Activated CD4-positive, alpha-beta T cell treated with anti-CD3 and anti-CD28 coated beads, Interleukin-2, amount 50 U/mL, for 1 hour (primary cell): ENCODE data around the gene KCNQ5.
"Not testable (repeated sequence)": the region's sequence is repeated elsewhere in the genome, so short reads cannot be mapped to it uniquely, and the experiment has no call there.

Source experiments
- DNase-seq: peaks from one replicate; pipeline ENCODE4 v3.0.0-alpha.2; 2020

The KCNQ5 gene

DNA sequence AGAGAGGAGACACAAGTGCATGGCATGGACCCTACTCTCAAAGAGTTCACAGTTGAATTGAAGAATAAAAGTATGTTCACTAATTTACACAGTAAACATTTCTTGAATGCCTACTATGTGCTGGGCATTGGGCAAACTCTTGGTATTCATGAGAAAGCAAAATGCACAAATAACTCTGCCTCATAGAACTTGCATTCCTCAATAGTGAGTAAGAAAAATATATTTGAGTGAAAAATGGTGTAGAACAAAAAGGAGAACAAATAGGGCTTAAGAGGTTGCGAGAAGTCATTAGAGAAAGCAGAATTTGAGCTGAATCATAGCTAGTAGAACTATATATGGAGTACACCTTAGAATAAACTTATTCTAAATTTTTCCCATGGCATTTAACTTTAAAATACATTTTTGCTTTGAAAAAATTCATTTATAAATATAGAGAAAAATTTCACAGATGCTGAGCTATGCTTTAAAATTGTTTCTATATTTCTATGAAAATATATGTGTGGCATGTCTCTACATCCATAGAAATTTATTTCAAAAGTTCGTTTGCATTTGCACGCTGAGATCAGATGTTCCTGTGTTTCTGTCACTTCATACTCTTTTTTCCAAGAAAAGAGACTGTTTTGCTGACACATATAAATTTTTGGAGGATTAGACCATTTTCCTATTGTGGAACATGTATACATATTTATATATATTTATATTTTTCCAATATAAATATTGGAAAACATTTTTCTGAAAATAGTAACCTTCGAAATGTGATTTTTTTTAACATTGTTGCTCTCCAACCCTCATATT, 236.1 kb downstream of the KCNQ5 start:
- DNase-seq: no peak

DNA sequence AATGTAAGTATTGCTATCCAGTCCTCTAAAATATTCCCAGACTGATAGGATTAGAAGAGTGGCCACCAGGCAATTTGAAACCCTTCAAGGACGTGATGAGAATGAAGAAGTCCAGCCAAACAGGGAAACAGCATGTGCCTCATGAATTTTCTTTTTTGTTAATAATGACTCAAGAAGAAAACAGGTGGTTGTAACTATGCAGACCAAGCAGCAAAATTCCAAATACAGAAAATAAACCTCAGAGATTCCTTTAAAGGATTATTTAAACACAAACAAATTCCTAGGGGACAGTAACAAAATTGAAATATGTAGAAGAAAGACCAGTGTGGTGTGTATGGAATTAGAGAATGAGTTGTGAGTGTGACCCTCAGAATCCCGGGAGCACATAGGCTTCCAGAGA, 239.2 kb downstream of the KCNQ5 start:
- no peak for DNase-seq

DNA sequence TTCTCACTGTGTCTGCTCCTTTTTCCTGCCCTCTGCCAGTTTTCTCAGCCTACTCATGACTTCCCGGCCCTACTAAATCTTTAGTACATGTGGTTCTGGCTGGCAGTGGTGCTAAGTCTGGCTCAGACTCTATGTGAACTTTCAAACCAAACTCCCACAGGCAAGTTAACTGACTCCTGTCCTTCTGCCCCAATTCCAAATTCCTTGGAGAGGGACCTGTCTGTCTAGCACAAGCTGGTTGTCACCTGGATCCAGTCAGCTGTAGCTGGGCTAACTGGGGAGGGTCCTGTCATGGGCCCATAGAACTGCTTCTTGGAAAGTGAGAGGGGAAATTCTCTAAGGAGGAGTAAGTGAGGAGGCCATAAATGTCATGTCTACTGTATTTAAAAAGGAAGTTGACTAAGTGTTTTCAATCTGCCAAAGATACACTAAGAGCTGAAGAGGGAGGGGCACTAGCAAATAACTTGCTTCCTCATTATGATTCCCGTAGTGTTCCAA, 240.1 kb downstream of the KCNQ5 start:
- no peak for DNase-seq

DNA sequence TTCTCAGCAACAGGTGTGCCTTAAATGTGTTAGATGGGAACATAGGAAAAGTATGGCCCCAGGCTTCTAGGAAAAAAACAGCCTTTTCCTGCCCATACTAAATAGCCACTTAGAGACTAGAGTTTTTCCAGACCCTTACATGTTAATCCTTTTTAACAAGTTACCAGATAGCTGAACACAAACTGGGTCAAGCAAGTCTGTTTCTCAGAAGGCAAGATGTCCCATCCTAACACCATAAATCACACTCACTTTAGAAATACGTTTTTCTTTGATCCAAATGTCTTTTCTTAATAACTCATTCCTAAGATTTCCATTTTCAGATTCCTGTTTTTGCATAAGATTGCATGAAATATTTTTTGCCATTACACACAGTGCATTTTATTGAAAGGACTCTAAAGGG, 241.3 kb downstream of the KCNQ5 start:
- no peak for DNase-seq

DNA sequence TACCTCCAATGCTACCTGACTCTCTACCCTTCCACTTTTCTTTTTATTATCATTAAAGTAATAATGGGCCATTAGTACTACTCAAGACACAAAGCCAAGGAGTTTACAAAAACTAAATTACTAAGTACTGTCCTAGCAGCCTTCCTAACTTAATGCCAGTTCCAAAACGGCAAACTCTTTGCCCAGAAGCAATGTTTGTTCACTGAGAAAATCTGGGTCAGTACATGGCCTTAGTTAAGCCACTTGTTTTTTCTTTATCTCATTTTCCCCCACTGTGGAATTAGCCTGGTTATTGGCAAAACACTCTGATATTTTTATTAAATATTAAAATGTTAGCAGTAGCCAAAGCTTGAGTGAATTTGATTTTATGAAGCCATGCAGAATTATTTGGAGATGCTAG, 242.4 kb downstream of the KCNQ5 start:
- no peak for DNase-seq

DNA sequence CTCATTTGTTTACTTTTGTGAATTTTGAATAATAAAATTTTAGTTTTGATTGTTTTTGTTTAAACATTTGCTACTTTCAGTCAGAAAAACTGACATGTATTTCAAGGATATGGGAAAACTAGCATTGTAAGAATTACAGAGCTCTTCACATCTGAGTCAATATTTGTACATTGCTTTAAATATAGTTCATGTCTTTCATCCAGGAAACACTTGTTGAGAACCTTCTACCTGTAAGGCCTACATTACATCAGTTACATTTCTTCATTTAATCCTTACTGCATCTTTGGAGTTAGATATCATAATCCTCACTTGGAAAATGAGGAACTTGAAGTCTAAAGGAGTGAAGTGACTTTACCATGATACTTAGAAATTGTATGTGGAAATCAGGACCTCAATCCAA, 242.9 kb downstream of the KCNQ5 start:
- no peak for DNase-seq

DNA sequence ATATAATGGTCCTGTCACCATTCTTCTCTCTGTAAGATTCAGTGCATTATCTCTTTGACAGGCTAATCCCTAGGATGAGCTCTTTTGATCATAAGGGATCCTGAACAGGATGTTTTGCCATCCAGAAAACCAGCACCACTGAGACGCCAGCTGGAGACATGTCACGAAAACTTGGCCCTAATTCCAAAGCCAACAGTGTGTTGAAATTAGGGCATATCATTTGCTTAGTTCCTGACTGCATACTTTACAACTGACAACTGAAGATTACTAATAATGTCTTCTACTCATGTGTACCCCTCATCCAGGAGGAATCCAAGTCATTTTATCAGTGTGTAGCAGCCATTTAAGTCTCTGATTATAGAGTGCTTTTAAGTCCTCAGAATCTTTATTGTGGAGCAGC, 243.6 kb downstream of the KCNQ5 start:
- DNase-seq: no peak

DNA sequence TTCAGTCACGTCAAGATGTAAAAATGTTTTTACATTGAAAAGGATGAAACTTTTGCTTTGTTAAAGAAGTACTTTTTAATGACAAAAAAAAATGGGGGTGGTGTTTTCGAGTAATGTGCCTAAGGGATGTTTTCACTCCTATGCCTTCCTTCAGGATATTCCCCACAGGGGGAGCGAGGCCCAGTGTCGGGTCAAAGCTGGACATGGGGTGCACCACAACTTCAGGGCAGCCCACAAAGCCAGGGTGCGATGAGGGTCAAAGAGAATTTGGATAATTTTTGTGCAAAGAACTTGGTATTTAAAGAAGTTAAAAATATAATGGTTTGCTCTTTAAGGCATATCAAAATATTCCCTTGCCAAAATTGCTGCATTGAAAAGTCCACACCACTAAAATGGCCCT, 247.8 kb downstream of the KCNQ5 start:
- no peak for DNase-seq

DNA sequence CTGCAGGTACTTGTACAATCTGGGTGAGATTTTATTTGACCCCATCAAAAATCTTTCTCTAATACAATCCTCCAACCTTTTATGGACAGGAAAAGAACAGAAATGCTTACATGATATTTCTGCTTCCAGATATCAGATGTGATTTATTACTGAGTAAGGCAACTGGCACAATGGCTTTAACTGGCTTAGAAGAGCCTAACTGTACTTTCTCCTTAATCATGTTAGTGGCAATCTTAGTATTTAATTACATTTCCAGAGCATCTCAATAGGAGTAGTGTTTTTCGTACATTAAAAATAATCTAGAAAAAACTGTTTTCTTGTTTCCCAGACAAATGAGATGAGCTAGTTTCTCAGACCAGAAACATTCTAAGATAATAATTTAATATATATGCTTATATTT, 251.6 kb downstream of the KCNQ5 start:
- DNase-seq: no peak

DNA sequence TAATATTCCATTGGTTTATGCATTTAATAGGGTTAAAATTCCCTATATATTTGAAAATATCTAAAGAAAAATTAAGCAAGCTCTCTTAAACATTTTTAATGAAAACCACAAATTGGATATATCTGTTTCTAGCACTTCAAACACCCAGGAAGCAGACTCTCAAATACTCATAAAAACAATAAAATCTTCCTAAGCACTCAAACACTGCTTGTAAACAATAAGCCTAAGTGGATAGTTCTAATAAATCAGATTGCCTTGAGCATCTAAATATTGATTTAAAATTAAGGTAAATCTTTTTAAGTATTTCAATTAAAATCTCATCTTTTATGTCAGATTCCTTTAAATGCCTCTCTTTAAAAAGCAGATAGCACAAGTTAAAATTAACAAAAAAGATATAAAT, 254.4 kb downstream of the KCNQ5 start:
- no peak for DNase-seq

DNA sequence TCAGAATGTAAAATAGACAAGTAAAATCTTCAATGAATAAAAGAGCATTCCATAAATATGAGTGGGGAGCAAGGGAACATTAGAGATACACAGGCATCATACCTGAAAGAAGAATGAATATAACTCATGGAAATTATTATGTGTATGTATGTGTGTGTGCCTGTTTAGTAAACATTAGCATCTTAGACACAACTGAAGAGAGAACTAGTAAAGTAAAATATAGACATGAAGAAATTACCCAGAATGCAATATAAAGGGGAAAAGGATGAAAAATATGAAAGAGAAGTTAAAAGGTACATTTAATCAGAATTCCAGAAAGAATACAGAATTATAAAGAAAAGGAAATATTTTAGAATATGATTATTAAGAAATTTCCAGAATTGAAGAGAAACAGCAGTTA, 264.3 kb downstream of the KCNQ5 start:
- DNase-seq: no peak

DNA sequence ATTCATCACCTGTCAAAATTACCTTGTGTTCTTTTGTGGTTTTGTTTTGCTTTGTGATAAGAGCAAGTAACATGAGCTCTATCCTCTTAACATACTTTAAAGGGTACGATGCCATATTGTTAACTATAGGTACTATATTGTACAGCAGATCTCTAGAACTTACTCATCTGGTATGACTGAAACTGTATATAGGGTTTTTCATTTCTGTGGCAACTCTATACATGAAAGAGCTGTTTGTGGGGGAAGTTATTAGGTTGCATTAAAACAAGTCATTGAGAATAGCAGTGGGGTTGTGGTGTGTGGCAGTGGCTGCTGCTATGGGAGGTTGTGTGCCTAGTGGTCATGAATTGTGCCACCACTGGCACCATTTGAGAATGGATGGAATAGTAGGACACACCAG, 268.4 kb downstream of the KCNQ5 start:
- DNase-seq: no peak

DNA sequence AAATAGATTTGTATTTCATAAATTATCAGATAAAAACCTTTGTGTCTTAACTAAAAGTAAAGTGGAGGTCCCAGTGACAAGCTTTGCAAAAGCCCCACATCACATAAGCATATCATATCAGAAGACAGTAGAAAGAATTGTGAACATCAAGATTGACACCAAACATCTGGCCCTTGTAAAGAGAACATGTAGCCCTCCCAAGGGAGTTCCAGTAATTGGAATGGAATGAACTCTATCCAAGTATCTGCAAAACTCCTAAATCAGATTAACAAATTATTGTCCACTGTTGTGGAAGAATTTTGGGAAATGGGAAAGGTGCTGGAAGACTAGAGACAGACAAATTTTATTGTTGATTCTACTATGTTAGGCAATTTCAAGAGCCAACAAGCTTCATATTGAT, 268.8 kb downstream of the KCNQ5 start:
- no peak for DNase-seq

DNA sequence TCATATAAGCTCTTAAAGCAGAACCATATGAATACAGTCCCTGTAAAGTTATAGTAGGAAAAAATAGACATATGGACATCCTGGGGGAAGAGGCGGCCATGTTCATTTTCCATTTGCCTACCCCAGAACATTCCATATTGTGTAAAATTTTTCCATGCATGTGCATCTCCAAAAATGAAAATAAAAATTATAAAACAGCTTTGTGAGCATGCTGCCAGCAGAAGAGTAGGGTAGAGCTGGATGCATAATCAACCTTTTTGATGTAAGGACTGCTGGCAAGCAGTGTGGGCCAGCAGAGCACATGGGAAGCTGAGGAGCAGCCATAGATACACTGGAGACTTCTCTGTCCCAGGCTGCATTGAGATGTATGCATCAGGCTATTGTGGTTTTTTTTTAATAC, 271.0 kb downstream of the KCNQ5 start:
- no peak for DNase-seq

DNA sequence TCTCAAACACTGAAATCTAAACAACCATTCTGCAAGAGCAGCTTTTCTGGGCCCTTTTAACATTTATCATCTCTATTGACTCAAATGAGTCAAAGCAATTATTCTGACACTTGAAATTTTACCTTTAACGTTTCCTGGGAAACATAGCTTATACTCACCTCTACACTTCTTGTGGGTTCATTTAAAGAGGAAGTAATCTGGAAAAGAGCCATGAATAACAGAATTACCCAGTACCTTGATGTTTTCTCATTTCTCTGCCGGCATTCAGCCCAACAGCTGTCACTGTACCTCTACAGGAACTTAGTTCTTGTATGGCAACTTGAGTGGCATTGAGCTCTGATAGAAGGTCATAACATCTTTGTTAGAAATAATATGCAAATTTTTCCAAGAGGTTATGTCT, 272.2 kb downstream of the KCNQ5 start:
- no peak for DNase-seq

DNA sequence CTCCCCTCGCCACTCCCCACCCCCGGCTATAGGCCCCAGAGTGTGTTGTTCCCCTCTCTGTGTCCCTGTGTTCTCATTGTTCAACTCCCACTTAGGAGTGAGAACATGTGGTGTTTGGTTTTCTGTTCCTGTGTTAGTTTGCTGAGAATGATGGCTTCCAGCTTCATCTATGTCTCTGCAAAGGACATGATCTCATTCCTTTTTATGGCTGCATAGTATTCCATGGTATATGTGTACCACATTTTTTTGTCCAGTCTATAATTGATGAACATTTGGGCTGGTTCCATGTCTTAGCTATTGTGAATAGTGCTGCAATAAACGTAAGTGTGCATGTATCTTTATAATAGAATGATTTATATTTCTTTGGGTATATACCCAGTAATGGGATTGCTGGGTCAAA, 276.4 kb downstream of the KCNQ5 start:
- DNase-seq: not testable (repeated sequence)

DNA sequence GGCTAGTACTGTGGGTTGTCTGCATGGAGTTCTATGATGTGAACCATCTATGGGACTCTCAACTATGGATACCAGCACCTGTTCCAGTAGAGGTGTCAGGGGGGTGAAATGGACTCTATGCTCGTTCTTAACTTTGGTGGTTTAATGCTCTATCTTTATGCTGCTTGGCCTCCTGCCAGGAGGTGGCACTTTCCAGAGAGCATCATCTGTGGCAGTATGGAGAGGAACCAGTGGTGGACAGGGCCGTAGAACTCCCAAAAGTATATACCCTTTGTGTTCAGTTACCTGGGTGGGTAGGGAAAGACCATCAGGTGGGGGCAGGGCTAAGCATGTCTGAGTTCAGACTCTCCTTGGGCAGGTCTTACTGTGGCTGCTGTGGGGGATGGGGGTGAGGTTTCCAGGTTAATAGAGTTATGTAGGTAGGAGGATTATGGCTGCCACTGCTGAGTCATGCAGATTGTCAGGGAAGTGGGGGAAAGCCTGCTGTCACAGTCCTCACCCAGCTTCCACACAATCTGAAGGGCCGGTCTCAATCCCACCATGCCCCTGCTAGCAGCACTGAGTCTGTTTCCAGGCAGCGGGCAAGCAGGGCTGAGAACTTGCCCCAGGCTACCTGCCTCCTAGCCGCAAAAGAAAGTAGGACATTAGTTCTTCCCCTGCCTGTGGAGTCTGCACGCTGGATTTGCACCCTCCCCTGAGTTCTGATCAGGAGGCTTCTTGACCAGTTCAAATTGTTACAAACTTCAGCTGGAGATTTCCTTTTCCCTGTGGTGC, 284.0 kb downstream of the KCNQ5 start:
- no peak for DNase-seq

DNA sequence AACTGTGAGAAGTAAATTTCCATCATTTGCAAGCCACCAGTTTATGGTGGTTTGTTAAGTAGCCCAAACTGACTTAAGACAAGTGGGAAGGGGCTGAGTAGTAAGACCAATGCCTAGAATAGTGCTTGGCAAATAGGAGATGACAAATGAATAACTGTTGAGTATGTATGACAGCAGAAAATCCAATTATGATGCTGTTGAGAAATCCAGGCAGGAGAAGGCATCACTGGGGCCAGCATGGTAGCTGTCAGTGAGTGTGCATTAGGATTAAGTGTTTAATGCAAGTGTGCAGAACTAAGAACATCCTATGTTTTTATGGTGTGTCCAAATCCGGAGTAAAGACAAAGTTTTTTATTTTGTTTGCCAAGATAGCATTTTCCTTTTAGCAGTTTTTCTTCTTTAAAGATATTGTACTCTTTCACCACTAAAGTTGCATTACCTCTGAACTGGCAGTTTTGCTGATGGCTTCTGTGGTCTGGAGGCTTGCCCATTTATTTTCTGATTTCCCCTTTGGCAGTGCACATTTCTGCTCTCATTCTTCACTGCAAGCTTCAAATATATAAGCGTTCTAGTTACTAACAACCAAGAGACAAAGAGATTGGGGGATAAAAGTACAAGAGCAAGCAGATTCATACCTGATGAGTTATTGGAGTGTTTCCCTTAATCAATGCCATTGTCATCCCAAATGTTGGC, 289.7 kb downstream of the KCNQ5 start:
- DNase-seq: no peak

DNA sequence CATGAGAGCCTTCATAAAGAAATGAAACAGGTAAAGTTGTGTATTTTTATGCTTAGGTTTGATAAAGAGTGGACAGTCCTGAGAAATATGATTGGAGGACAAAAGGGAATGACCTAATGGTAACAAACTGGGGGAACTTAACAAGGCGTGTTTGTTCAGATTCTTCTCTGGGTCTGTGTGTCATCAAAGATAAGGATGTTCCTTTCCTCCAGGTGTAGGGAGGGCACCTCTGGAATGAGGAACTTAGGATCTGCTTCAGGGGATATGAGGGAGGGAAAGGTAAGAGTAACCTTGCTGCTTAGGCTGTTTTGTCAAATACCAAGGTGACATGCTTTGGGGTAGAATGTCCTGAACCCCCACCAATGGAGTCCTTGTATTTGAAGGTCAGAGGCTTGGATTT, 291.9 kb downstream of the KCNQ5 start:
- DNase-seq: no peak

DNA sequence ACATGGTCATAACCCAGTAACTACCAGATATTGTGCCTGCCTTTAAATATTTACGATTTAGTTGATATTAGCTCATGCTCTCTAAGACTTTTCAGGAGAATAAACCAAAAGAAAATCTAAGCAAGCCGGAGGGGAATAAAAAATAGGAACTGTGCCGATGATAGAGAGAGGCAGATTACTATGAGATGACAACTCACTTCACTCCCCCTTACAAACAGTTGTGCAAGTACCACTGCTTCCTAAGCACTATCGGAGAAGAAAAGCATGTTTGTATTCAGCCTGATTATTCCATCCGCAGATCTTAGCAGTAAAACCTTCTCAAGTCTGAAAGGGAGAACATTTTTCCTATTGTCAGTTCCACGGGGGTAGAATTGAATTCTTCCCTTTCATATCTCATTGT, 294.4 kb downstream of the KCNQ5 start:
- no peak for DNase-seq

DNA sequence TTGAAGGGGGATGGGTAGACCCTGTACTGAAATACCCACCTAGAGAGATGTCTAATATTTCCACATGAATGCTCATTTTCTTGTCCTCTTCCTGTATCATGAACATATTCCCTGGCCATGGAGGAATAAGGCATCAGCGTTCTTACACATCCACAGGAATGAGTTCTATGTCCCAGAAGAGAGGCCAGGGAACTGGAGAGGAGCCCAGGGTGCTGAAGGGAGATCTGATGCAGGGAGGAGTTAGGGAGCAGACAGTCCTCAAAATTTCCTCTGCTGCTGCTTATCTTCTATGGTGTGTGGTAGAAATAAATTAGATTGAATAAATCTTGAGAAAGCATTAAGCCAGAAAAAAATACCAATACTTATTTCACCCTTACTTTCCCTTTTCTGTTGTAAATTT, 295.0 kb downstream of the KCNQ5 start:
- no peak for DNase-seq

DNA sequence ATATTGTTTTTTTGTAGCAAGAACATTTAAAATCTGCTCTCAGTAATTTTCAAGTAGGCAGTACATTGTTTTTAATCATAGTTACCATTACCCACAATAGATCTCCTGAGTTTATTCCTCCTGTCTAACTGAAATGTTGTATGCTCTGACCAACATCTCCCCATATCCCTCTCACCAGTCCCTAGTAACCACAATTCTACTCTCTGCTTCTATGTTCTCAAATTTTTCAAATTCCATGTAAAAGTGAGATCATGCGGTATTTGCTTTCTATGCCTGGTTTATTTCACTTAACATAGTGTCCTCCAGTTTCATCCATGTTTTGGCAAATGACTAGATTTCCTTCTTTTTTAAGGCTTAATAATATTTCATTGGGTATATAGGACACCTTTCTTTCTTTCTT, 300.5 kb downstream of the KCNQ5 start:
- no peak for DNase-seq

DNA sequence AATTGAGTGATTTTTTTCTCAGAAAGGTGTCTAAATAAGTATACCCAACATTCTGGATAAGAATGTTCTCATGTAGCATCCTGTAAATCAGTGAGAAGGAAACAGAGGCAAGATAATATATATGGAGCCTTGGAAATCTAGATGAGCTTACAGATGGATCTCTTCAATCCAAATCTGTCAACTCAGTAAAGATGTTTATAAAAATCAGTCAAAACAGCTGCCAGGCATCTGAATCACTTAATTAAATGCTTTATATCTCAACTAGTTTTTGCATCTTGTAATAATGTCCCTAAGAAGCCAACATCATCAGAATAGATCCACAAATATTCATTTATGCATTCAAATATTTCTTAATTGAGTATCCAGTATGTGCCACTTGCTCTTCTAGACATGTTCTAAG, 303.3 kb downstream of the KCNQ5 start:
- no peak for DNase-seq
